ENCODE data around the gene PRLR. TPM values are rescaled to one million over a fixed set of nuclear protein-coding genes. Genes with fewer than 3 reads are reported as not detected.

The PRLR gene
- total RNA-seq, 1 experiment from 2014 or later: 2.5 TPM

DNA sequence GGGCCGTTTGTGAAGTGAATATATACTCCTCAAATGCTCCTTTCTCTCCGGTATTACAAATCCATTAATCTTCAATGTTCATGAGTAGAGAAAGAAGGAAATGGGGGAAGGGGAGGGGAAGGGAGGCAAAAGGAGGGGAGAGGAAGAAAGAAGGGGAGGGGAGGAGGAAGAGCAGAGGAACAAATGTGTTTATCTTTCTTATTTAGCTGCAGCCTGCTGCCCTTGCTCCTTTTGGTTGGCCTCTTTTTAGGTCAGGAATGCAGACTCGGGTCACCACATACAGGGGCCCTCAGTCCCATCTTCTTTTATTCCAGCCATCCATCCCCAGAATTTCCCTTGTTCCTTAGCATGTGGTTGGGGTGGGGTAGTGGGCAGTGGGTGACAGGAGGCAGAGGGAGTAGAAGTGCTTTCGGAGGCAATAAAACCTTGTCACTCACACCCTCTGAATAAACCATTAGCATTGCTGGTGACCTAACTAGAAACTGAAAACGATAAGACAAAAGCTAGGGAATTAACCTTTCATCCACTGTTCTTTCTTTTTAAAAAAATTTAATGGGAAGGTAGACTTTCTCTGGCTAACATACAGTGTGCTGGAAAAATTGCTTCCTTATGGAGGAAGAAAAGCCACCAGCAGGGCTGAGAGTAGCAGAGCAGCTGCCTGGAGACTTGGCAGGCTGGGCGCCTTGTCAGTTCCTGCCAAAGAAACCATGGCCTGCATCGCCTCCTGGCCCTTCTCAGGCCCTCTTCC, 16.8 kb upstream of the PRLR start:
- H3K18ac ChIP-seq (ENCODE audit: insufficient read length, low read depth, low read length): no peak overlapping the region
- H4K8ac ChIP-seq (replicated peaks; ENCODE audit: insufficient read length, low read depth, low read length): no peak overlapping the region
- Mint-ChIP-seq H3K4me1 (peaks cover 24 to 30% of the 10 kb centered on the region in 2 experiments), H3K4me3 (no peak overlapping the region), H3K36me3 (ENCODE audit: insufficient read depth in 1 of 3, low read depth in 3 of 3) (peaks cover 0 to 17% (median 4%) of the 10 kb centered on the region in 3 experiments; a peak in 5 of 7 replicates), H3K27ac (peak overlapping the region in 2 of 3 experiments; percentile 63 to 83; a peak in 3 of 7 replicates), H3K27me3 (ENCODE audit: low read depth) (no peaks in the 10 kb centered on the region), H3K9me3 (peaks cover 8 to 11% of the 10 kb centered on the region in 2 experiments; a peak in 4 of 5 replicates)
- H3K79me2 ChIP-seq (ENCODE audit: insufficient read depth, low read length): no peaks in the 10 kb centered on the region
- H3K4ac ChIP-seq (ENCODE audit: low read depth, low read length): no peak overlapping the region
- H4K20me1 ChIP-seq (ENCODE audit: control insufficient read depth, insufficient read depth, insufficient read length): no peaks in the 10 kb centered on the region
- no peak overlapping the region for H3K27ac ChIP-seq (ENCODE audit: insufficient read length, low read depth, low read length)
- H3K14ac ChIP-seq (ENCODE audit: insufficient read depth, low read length): no peak overlapping the region
- no peak overlapping the region for H3K9ac ChIP-seq (ENCODE audit: extremely low read depth, insufficient read length, low read length)
- H3K23ac ChIP-seq (ENCODE audit: insufficient read length, low read depth, low read length): no peak overlapping the region
- no peak overlapping the region for H4K91ac ChIP-seq (ENCODE audit: insufficient read length, low read depth, low read length)
- H4K5ac ChIP-seq (ENCODE audit: insufficient read length, low read depth, low read length): no peak overlapping the region
- no peak overlapping the region for H2BK120ac ChIP-seq (ENCODE audit: low read depth, low read length, poor library complexity, severe bottlenecking)
- no peaks in the 10 kb centered on the region for H3K9me3 ChIP-seq (ENCODE audit: control insufficient read depth, low read depth, low read length)
- H3K4me2 ChIP-seq (ENCODE audit: insufficient read depth, insufficient read length, low read length): no peak overlapping the region
- no peak overlapping the region for H2BK20ac ChIP-seq (ENCODE audit: low read depth, low read length, poor library complexity, severe bottlenecking)
- no CpG with 5 or more reads among the region's 7 CpGs for WGBS (ENCODE audit: extremely low coverage, insufficient read length, low lambda C conversion rate)
- H2BK15ac ChIP-seq (ENCODE audit: low read depth, low read length): no peak overlapping the region
- H2AFZ ChIP-seq (ENCODE audit: low read length): no peak overlapping the region
- H3K56ac ChIP-seq (ENCODE audit: insufficient read length, low read depth, low read length): no peak overlapping the region
- no peaks in the 10 kb centered on the region for H3K27me3 ChIP-seq (ENCODE audit: insufficient read depth, low read length)
- H3K4me1 ChIP-seq (ENCODE audit: insufficient read depth, low read length): 0 out of 2 replicates have a peak, but pooled peaks cover 4% of the 10 kb centered on the region
- H2BK12ac ChIP-seq (ENCODE audit: insufficient read length, low read depth, low read length): no peak overlapping the region
- TF ChIP-seq, protein P1, sequence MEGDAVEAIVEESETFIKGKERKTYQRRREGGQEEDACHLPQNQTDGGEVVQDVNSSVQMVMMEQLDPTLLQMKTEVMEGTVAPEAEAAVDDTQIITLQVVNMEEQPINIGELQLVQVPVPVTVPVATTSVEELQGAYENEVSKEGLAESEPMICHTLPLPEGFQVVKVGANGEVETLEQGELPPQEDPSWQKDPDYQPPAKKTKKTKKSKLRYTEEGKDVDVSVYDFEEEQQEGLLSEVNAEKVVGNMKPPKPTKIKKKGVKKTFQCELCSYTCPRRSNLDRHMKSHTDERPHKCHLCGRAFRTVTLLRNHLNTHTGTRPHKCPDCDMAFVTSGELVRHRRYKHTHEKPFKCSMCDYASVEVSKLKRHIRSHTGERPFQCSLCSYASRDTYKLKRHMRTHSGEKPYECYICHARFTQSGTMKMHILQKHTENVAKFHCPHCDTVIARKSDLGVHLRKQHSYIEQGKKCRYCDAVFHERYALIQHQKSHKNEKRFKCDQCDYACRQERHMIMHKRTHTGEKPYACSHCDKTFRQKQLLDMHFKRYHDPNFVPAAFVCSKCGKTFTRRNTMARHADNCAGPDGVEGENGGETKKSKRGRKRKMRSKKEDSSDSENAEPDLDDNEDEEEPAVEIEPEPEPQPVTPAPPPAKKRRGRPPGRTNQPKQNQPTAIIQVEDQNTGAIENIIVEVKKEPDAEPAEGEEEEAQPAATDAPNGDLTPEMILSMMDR (conservative IDR thresholded peaks at IDR 0.05): no peak
- DNase-seq: no peak
- no peaks in the 10 kb centered on the region for H3K23me2 ChIP-seq (ENCODE audit: insufficient read length, low read depth, low read length, poor library complexity, severe bottlenecking)
- no peak overlapping the region for H3T11ph ChIP-seq (ENCODE audit: low read length)
- no peak overlapping the region for H2BK5ac ChIP-seq (ENCODE audit: insufficient read length, low read length)
- no peak overlapping the region for H2AK5ac ChIP-seq (ENCODE audit: insufficient read length, low read length)
- no peaks in the 10 kb centered on the region for H3K79me1 ChIP-seq (ENCODE audit: insufficient read depth, low read depth, low read length, poor library complexity, severe bottlenecking)
